ENCODE measurements around the gene SLC16A10. TPM values are rescaled to one million over a fixed set of nuclear protein-coding genes. Genes with fewer than 3 reads are reported as not detected.
"Not testable (repeated sequence)": the region's sequence is repeated elsewhere in the genome, so short reads cannot be mapped to it uniquely, and the experiment has no call there.

The SLC16A10 gene
- total RNA-seq, 2 donors from 2014 or later = 6.0 to 7.3 TPM

- H3K9ac ChIP-seq (ENCODE audit: low read depth in 2 of 2, low read length in 2 of 2) = no peak overlapping the region
- no peaks in the 10 kb centered on the region for H3K27me3 ChIP-seq
- no peaks in the 10 kb centered on the region for H3K9me3 ChIP-seq
- TF ChIP-seq, protein P1, sequence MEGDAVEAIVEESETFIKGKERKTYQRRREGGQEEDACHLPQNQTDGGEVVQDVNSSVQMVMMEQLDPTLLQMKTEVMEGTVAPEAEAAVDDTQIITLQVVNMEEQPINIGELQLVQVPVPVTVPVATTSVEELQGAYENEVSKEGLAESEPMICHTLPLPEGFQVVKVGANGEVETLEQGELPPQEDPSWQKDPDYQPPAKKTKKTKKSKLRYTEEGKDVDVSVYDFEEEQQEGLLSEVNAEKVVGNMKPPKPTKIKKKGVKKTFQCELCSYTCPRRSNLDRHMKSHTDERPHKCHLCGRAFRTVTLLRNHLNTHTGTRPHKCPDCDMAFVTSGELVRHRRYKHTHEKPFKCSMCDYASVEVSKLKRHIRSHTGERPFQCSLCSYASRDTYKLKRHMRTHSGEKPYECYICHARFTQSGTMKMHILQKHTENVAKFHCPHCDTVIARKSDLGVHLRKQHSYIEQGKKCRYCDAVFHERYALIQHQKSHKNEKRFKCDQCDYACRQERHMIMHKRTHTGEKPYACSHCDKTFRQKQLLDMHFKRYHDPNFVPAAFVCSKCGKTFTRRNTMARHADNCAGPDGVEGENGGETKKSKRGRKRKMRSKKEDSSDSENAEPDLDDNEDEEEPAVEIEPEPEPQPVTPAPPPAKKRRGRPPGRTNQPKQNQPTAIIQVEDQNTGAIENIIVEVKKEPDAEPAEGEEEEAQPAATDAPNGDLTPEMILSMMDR (IDR thresholded peaks at IDR 0.05) = no peak
- no peak overlapping the region for H3K27ac ChIP-seq
- no peaks in the 10 kb centered on the region for H3K4me1 ChIP-seq
- intact Hi-C loops (cut with DNase I) = no loop called here
- no peak for DNase-seq
- H3K4me3 ChIP-seq = no peak overlapping the region
- H3K36me3 ChIP-seq = no peaks in the 10 kb centered on the region
Observed at GRCh38 chr6:111184827-111185532, 97.7 kb downstream of the SLC16A10 start.

- no peak overlapping the region for H3K4me3 ChIP-seq
- TF ChIP-seq, protein P1 (IDR thresholded peaks at IDR 0.05) = no peak
- no peaks in the 10 kb centered on the region for H3K4me1 ChIP-seq
- H3K27me3 ChIP-seq = no peaks in the 10 kb centered on the region
- H3K9ac ChIP-seq (ENCODE audit: low read depth in 2 of 2, low read length in 2 of 2) = no peak overlapping the region
- H3K9me3 ChIP-seq = no peaks in the 10 kb centered on the region
- H3K36me3 ChIP-seq = no peaks in the 10 kb centered on the region
- DNase-seq = no peak
- intact Hi-C loops (cut with DNase I) = no loop called here
- no peak overlapping the region for H3K27ac ChIP-seq
Observed at GRCh38 chr6:111185954-111186353, 98.7 kb downstream of the SLC16A10 start.

GRCh38 chr6:111187874-111188273, 100.6 kb downstream of the SLC16A10 start:
- Histone ChIP-seq H3K9ac (ENCODE audit: low read depth in 2 of 2, low read length in 2 of 2) (no peak overlapping the region), H3K36me3 (no peaks in the 10 kb centered on the region), H3K4me3 (no peak overlapping the region), H3K9me3 (no peaks in the 10 kb centered on the region), H3K27ac (no peak overlapping the region), H3K27me3 (no peaks in the 10 kb centered on the region), H3K4me1 (no peaks in the 10 kb centered on the region)
- intact Hi-C loops (cut with DNase I) = no loop called here
- no peak for DNase-seq
- TF ChIP-seq, protein P1 (IDR thresholded peaks at IDR 0.05) = no peak

- H3K27ac ChIP-seq; DNase-seq; H3K9ac ChIP-seq (ENCODE audit: low read depth in 2 of 2, low read length in 2 of 2); H3K4me3 ChIP-seq; H3K36me3 ChIP-seq; intact Hi-C loops (cut with DNase I); H3K27me3 ChIP-seq; H3K4me1 ChIP-seq; H3K9me3 ChIP-seq: not testable (repeated sequence)
Observed at GRCh38 chr6:111189666-111190210, 102.4 kb downstream of the SLC16A10 start.

- Histone ChIP-seq H3K9ac (ENCODE audit: low read depth in 2 of 2, low read length in 2 of 2) (no peak overlapping the region), H3K36me3 (no peaks in the 10 kb centered on the region), H3K27me3 (no peaks in the 10 kb centered on the region), H3K4me1 (no peaks in the 10 kb centered on the region), H3K9me3 (no peaks in the 10 kb centered on the region), H3K4me3 (no peak overlapping the region), H3K27ac (no peak overlapping the region)
- intact Hi-C loops (cut with DNase I) = no loop called here
- no peak for DNase-seq
- TF ChIP-seq, protein P1 (IDR thresholded peaks at IDR 0.05) = no peak
Observed at GRCh38 chr6:111190637-111191036, 103.3 kb downstream of the SLC16A10 start.

GRCh38 chr6:111191136-111191535, 103.8 kb downstream of the SLC16A10 start:
- H3K9me3 ChIP-seq; DNase-seq; H3K27ac ChIP-seq; H3K4me1 ChIP-seq; H3K27me3 ChIP-seq; H3K36me3 ChIP-seq; intact Hi-C loops (cut with DNase I); H3K9ac ChIP-seq (ENCODE audit: low read depth in 2 of 2, low read length in 2 of 2); H3K4me3 ChIP-seq: not testable (repeated sequence)

All from colonic mucosa (tissue), 4 donors.